ENCODE data around the gene PROCA1.

DNA sequence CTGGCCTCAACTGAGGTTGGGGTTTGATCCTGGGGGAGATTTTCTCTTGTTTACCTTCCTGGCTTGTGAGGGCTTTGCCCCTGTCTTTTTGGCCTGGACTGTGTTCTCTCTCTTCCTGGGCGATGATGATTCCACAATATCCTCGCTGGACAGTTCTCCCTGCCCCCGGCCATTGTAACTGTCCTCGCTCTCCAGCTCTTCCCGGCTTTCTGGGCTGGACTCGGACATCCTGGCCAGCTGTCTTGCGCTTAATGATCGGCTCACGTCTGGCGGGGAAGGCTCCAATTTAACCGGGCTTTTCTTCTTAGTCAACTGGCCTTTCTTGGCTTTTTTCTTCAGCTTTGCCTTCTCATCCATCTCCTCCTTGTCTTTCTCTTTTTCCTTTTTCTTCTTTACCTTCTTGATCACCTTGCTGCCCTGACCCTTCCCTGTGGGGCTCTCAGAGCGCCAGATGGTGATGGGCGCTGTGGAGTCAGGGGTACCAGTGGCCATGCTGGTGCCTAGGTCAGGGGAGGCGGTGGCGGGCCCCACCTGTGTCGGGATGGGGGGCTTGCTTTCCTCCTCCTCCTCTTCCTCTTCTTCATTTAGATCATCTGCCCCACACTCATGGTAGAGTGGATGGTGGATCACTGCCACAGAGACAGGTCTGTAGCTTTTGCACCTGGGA lies 8.0 kb downstream of the PROCA1 start:
- no peak for TF ChIP-seq EZH2 (IDR thresholded peaks at IDR 0.05; ENCODE audit: borderline replicate concordance, low read depth, low read length)
- TF ChIP-seq, protein P1, sequence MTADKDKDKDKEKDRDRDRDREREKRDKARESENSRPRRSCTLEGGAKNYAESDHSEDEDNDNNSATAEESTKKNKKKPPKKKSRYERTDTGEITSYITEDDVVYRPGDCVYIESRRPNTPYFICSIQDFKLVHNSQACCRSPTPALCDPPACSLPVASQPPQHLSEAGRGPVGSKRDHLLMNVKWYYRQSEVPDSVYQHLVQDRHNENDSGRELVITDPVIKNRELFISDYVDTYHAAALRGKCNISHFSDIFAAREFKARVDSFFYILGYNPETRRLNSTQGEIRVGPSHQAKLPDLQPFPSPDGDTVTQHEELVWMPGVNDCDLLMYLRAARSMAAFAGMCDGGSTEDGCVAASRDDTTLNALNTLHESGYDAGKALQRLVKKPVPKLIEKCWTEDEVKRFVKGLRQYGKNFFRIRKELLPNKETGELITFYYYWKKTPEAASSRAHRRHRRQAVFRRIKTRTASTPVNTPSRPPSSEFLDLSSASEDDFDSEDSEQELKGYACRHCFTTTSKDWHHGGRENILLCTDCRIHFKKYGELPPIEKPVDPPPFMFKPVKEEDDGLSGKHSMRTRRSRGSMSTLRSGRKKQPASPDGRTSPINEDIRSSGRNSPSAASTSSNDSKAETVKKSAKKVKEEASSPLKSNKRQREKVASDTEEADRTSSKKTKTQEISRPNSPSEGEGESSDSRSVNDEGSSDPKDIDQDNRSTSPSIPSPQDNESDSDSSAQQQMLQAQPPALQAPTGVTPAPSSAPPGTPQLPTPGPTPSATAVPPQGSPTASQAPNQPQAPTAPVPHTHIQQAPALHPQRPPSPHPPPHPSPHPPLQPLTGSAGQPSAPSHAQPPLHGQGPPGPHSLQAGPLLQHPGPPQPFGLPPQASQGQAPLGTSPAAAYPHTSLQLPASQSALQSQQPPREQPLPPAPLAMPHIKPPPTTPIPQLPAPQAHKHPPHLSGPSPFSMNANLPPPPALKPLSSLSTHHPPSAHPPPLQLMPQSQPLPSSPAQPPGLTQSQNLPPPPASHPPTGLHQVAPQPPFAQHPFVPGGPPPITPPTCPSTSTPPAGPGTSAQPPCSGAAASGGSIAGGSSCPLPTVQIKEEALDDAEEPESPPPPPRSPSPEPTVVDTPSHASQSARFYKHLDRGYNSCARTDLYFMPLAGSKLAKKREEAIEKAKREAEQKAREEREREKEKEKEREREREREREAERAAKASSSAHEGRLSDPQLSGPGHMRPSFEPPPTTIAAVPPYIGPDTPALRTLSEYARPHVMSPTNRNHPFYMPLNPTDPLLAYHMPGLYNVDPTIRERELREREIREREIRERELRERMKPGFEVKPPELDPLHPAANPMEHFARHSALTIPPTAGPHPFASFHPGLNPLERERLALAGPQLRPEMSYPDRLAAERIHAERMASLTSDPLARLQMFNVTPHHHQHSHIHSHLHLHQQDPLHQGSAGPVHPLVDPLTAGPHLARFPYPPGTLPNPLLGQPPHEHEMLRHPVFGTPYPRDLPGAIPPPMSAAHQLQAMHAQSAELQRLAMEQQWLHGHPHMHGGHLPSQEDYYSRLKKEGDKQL (CRISPR knock-in tag; IDR thresholded peaks at IDR 0.05; ENCODE audit: borderline replicate concordance): no peak
